ENCODE results near the gene FBLN1. TPM values are rescaled to one million over a fixed set of nuclear protein-coding genes. Genes with fewer than 3 reads are reported as not detected.

The FBLN1 gene
- total RNA-seq, 2 donors from 2014 or later, result 587 to 972 TPM

GRCh38 chr22:45608763-45609180, 106.1 kb downstream of the FBLN1 start:
- no peaks in the 10 kb centered on the region for H3K9me3 ChIP-seq

DNA sequence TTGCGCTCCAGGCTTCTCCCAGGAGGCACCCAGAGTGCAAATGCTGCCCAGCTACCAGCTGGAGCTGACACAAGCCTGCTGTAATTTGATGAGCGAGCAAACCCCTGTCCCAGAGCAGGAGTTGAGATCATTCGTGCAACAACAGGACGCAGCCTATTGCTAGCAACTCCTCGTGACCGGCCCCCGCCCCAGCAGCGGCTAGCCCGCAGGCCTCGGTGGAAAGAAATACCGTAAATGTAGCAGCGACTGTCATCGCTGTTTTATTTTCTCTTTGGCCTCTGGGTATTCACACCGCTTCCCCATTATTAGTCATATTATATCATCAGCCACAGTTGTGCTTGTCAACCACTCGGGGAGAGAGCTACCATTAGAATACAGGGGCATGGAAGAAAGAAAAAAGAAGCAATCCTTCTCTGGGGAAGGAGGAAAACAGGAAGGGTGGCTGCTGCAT, 109.8 kb downstream of the FBLN1 start:
- DNase-seq (ENCODE audit: low spot score), result peak; percentile 13
- Histone ChIP-seq H3K36me3 (no peaks in the 10 kb centered on the region), H3K27ac (no peak overlapping the region), H3K9me3 (no peaks in the 10 kb centered on the region), H3K27me3 (replicated peaks; ENCODE audit: insufficient read depth) (no peaks in the 10 kb centered on the region), H3K4me3 (peak overlapping the region; percentile 51), H3K4me1 (ENCODE audit: control insufficient read depth in 1 of 2, low read depth in 2 of 2) (no peaks in the 10 kb centered on the region)
- ATAC-seq (ENCODE audit: insufficient number of reproducible peaks, low FRiP score, low read depth), result peak; percentile 60
- no peak for TF ChIP-seq CTCF (IDR thresholded peaks at IDR 0.05)

More at GRCh38 chr22:45608763-45609180, 106.1 kb downstream of the FBLN1 start:
- DNase-seq (ENCODE audit: low spot score) (no peak), ATAC-seq (ENCODE audit: insufficient number of reproducible peaks, low FRiP score, low read depth) (no peak)
- Histone ChIP-seq H3K27me3 (replicated peaks; ENCODE audit: insufficient read depth) (no peaks in the 10 kb centered on the region), H3K36me3 (no peaks in the 10 kb centered on the region), H3K4me3 (no peak overlapping the region), H3K4me1 (ENCODE audit: control insufficient read depth in 1 of 2, low read depth in 2 of 2) (no peaks in the 10 kb centered on the region), H3K27ac (no peak overlapping the region)
- TF ChIP-seq CTCF (IDR thresholded peaks at IDR 0.05), result no peak

DNA sequence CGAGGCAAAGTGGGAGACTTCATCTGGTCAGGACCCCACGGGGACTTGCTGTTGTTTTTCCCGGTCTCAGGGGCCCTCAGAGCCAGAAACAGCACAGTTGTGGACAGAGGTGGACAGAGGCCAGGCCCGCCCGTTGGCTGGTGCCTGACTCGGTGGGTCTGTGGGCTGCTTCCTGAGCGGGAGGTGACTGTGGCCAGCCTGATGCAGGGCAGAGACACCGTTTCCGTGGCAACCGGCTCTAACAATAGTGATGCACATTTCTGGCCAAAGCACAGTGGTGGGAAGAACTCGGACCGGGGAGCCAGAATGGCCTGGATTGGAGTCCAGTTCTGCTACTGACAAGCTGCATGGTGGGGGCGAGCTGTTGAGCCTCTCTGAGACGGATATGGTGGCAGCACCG, 110.3 kb downstream of the FBLN1 start:
- DNase-seq (ENCODE audit: low spot score), result no peak
- no peak for TF ChIP-seq CTCF (IDR thresholded peaks at IDR 0.05)
- Histone ChIP-seq H3K36me3 (no peaks in the 10 kb centered on the region), H3K4me1 (ENCODE audit: control insufficient read depth in 1 of 2, low read depth in 2 of 2) (no peaks in the 10 kb centered on the region), H3K27me3 (replicated peaks; ENCODE audit: insufficient read depth) (no peaks in the 10 kb centered on the region), H3K27ac (no peak overlapping the region), H3K9me3 (no peaks in the 10 kb centered on the region), H3K4me3 (peak overlapping the region; percentile 51)
- no peak for ATAC-seq (ENCODE audit: insufficient number of reproducible peaks, low FRiP score, low read depth)

DNA sequence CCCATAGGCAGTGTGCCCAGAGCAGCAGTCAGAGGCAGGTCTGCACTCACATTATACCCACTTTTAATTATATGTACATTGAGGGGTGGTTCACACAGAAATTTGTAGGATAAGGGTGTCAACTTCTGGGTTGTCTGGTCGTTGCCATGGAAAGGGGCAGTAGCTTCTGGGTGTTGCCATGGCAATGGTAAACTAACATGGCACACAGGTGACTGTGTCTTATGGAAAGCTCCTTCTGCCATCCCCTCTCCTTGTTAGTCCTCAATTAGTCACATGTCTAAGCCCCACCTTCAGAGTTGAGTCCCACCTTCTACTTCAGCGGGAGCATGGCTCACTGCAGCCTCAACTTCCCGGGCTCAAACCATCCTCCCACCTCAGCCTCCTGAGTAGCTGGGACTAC, 112.7 kb downstream of the FBLN1 start:
- no peaks in the 10 kb centered on the region for H3K27me3 ChIP-seq (replicated peaks; ENCODE audit: insufficient read depth)
- H3K27ac ChIP-seq, result no peak overlapping the region
- H3K4me3 ChIP-seq, result no peak overlapping the region
- no peak for DNase-seq (ENCODE audit: low spot score)
- no peaks in the 10 kb centered on the region for H3K4me1 ChIP-seq (ENCODE audit: control insufficient read depth in 1 of 2, low read depth in 2 of 2)
- no peaks in the 10 kb centered on the region for H3K36me3 ChIP-seq
- TF ChIP-seq CTCF (IDR thresholded peaks at IDR 0.05), result no peak
- H3K9me3 ChIP-seq, result no peaks in the 10 kb centered on the region
- no peak for ATAC-seq (ENCODE audit: insufficient number of reproducible peaks, low FRiP score, low read depth)

- Histone ChIP-seq H3K36me3 (no peaks in the 10 kb centered on the region), H3K4me1 (ENCODE audit: control insufficient read depth in 1 of 2, low read depth in 2 of 2) (no peaks in the 10 kb centered on the region), H3K27me3 (replicated peaks; ENCODE audit: insufficient read depth) (no peaks in the 10 kb centered on the region), H3K27ac (no peak overlapping the region), H3K4me3 (no peak overlapping the region), H3K9me3 (no peaks in the 10 kb centered on the region)
- DNase-seq (ENCODE audit: low spot score) (no peak), ATAC-seq (ENCODE audit: insufficient number of reproducible peaks, low FRiP score, low read depth) (no peak)
- no peak for TF ChIP-seq CTCF (IDR thresholded peaks at IDR 0.05)
These were observed 113.7 kb downstream of the FBLN1 start for GRCh38 chr22:45616432-45616831.
